CD14-positive monocyte (primary cell): ENCODE results near the gene MRPS18A. TPM values are rescaled to one million over a fixed set of nuclear protein-coding genes. Genes with fewer than 3 reads are reported as not detected.

Experiments used
- DNase-seq, 3 donors: peaks; one replicate each; pipeline ENCODE4 v3.0.0-alpha.2; 2011 to 2022
- H2AFZ ChIP-seq: 2 replicates; pipeline ENCODE4 v1.6.0; 2012; ENCODE audit warnings: mild to moderate bottlenecking, low read depth, low read length, inconsistent platforms; ENCODE audit not compliant: insufficient read depth, poor library complexity, severe bottlenecking
- H3K27ac ChIP-seq, 2 donors: 1 replicate in 1 of 2; 2 replicates in 1 of 2; pipeline ENCODE4 v1.5.1; 2012 to 2013; ENCODE audit warnings: low read length in 2 of 2, control low read depth in 1 of 2, inconsistent platforms in 1 of 2, low read depth in 1 of 2, mild to moderate bottlenecking in 1 of 2
- H3K27me3 ChIP-seq, 2 donors: one replicate each; pipeline versions ENCODE4 v1.6.0 to v1.6.1; 2011 to 2013; ENCODE audit warnings: low read length in 2 of 2; ENCODE audit not compliant: control insufficient read depth in 2 of 2, insufficient read depth in 2 of 2
- H3K36me3 ChIP-seq, 2 donors: replicated peaks in 1 of 2; 1 replicate in 1 of 2; 2 replicates in 1 of 2; pipeline versions ENCODE4 v1.5.1 to v1.6.1; 2012 to 2013; ENCODE audit warnings: low read length in 2 of 2, control low read depth in 1 of 2, inconsistent platforms in 1 of 2, mild to moderate bottlenecking in 1 of 2; ENCODE audit not compliant: insufficient read depth in 2 of 2, control insufficient read depth in 1 of 2
- H3K4me1 ChIP-seq, 2 donors: 1 replicate in 1 of 2; 2 replicates in 1 of 2; pipeline versions ENCODE4 v1.5.1 to v1.6.1; 2012 to 2013; ENCODE audit warnings: low read length in 2 of 2, control low read depth in 1 of 2, inconsistent platforms in 1 of 2, mild to moderate bottlenecking in 1 of 2, moderate library complexity in 1 of 2; ENCODE audit not compliant: insufficient read depth in 2 of 2, control insufficient read depth in 1 of 2
- H3K4me2 ChIP-seq: replicated peaks from 2 replicates; pipeline ENCODE3; 2012; ENCODE audit warnings: low read length, moderate library complexity, mild to moderate bottlenecking; ENCODE audit not compliant: poor library complexity, severe bottlenecking; ENCODE audit errors: extremely low read depth
- H3K4me3 ChIP-seq, 3 experiments: fragments of 200-600 bp in 1 of 3; sonication (generic) in 1 of 3; replicated peaks in 1 of 3; 1 replicate in 2 of 3; 2 replicates in 1 of 3; pipeline ENCODE4 v1.5.1; 2011 to 2013; ENCODE audit warnings: low read length in 3 of 3, mild to moderate bottlenecking in 3 of 3, control low read depth in 2 of 3, low read depth in 2 of 3, inconsistent platforms in 1 of 3, moderate library complexity in 1 of 3
- H3K79me2 ChIP-seq: 2 replicates; pipeline ENCODE4 v1.6.0; 2012; ENCODE audit warnings: mild to moderate bottlenecking, control low read depth, inconsistent platforms, low read length, moderate library complexity; ENCODE audit not compliant: insufficient read depth
- H3K9ac ChIP-seq: 2 replicates; pipeline ENCODE4 v1.6.0; 2017; ENCODE audit warnings: low read length, mild to moderate bottlenecking; ENCODE audit not compliant: insufficient read depth, poor library complexity, severe bottlenecking
- H3K9me3 ChIP-seq, 2 donors: replicated peaks in 1 of 2; 1 replicate in 1 of 2; 2 replicates in 1 of 2; pipeline versions ENCODE4 v1.5.1 to v1.6.1; 2012 to 2013; ENCODE audit warnings: low read length in 2 of 2, control low read depth in 1 of 2; ENCODE audit not compliant: control insufficient read depth in 1 of 2, insufficient read depth in 1 of 2
- H4K20me1 ChIP-seq: 2 replicates; pipeline ENCODE4 v1.6.0; 2012; ENCODE audit warnings: mild to moderate bottlenecking, low read length, control low read depth, moderate library complexity; ENCODE audit not compliant: insufficient read depth
- H3K27ac Mint-ChIP-seq, 7 donors: one replicate each; pipeline ENCODE4 v1.8.0; 2020; ENCODE audit warnings: mild to moderate bottlenecking in 7 of 7, mixed read lengths in 7 of 7, moderate library complexity in 6 of 7, inconsistent platforms in 2 of 7
- H3K27me3 Mint-ChIP-seq, 3 donors: one replicate each; pipeline ENCODE4 v1.8.0; 2021 to 2022; ENCODE audit warnings: low read depth in 3 of 3, mild to moderate bottlenecking in 3 of 3, mixed read lengths in 3 of 3, moderate library complexity in 3 of 3, inconsistent platforms in 1 of 3
- H3K36me3 Mint-ChIP-seq, 2 donors: one replicate each; pipeline ENCODE4 v1.8.0; 2020; ENCODE audit warnings: mixed read lengths in 2 of 2, inconsistent platforms in 1 of 2, mild to moderate bottlenecking in 1 of 2
- H3K4me1 Mint-ChIP-seq: one replicate; pipeline ENCODE4 v1.8.0; 2020; ENCODE audit warnings: mild to moderate bottlenecking, mixed read lengths
- H3K4me3 Mint-ChIP-seq, 2 donors: one replicate each; pipeline ENCODE4 v1.8.0; 2020; ENCODE audit warnings: mild to moderate bottlenecking in 2 of 2, mixed read lengths in 2 of 2, moderate library complexity in 1 of 2
- H3K9me3 Mint-ChIP-seq, 7 donors: one replicate each; pipeline ENCODE4 v1.8.0; 2020 to 2022; ENCODE audit warnings: mixed read lengths in 7 of 7, mild to moderate bottlenecking in 6 of 7, moderate library complexity in 6 of 7, inconsistent platforms in 2 of 7
- CTCF ChIP-seq: fragments of 200-600 bp; IDR thresholded peaks from one replicate; pipeline ENCODE4 v1.8.0; 2022; ENCODE audit warnings: antibody characterized with exemption, mild to moderate bottlenecking
- WGBS: methylation state at CpG from one replicate; pipeline ENCODE4 v1.1.5; 2013; ENCODE audit warnings: missing lambda C conversion rate; ENCODE audit not compliant: insufficient coverage; 5-methylcytosine and 5-hydroxymethylcytosine counted together
- intact Hi-C, 2 donors: fragments of 100-400 bp; cut with micrococcal nuclease; formaldehyde crosslinking; loops; one replicate each; pipeline versions ENCODE4 v1.15.0 to v1.15.1; 2023
- polyA plus RNA-seq, 3 donors: library from polyadenylated mRNA; depleted of rRNA in 1 of 3; unstranded in 2 of 3; stranded (reverse) in 1 of 3; fragments of 300-500 nt in 2 of 3; fragments of >200 nt in 1 of 3; fragmentation: Illumina TruSeq in 2 of 3; gene quantifications; 1 replicate in 2 of 3; 2 replicates in 1 of 3; pipeline ENCODE4 v1.2.3, GENCODE V29; 2012 to 2021

MRPS18A gene
- polyA plus RNA-seq, 3 donors = 17.3 to 45.3 (median 41.4) TPM

GRCh38 chr6:43630980-43631619, 56.5 kb downstream of the MRPS18A start:
- no peak for DNase-seq
- WGBS = no CpG with 5 or more reads among the region's 1 CpG
- Histone ChIP-seq H3K27me3 (no peaks in the 10 kb centered on the region), H3K27ac (peak overlapping the region; percentile 87 to 95), H3K9me3 (no peaks in the 10 kb centered on the region), H3K36me3 (peaks cover 1 to 2% of the 10 kb centered on the region in 2 donors), H3K79me2 (peaks cover 26% of the 10 kb centered on the region), H4K20me1 (peaks cover 8% of the 10 kb centered on the region), H3K4me1 (peaks cover 55 to 67% of the 10 kb centered on the region in 2 donors), H2AFZ (peak overlapping the region; percentile 61), H3K4me2 (peak overlapping the region; percentile 86), H3K4me3 (no peak overlapping the region), H3K9ac (no peak overlapping the region)
- peak overlapping the region; percentile 94 to 100 (median 99) for H3K27ac Mint-ChIP-seq
- peaks cover 53% of the 10 kb centered on the region for H3K4me1 Mint-ChIP-seq
- peaks cover 4 to 8% of the 10 kb centered on the region in 2 donors for H3K36me3 Mint-ChIP-seq
- H3K27me3 Mint-ChIP-seq = peaks cover 0 to 2% (median 0%) of the 10 kb centered on the region in 3 donors
- no peak for TF ChIP-seq CTCF
- intact Hi-C loops = no loop called here
- peaks cover 0 to 3% (median 0%) of the 10 kb centered on the region in 7 donors for H3K9me3 Mint-ChIP-seq
- H3K4me3 Mint-ChIP-seq = peak overlapping the region in 1 of 2 donors; percentile 62

- intact Hi-C loops = loop anchor here (5.0 kb wide), 2 partner anchors 52 to 618 kb away; partner anchors contain the start of genes HSP90AB1 (in 1 of the 2), POLH (in 1 of the 2) and XPO5 (in 1 of the 2)
Measured at GRCh38 chr6:43629505-43630300, 57.9 kb downstream of the MRPS18A start.

More at GRCh38 chr6:43629505-43630300, 57.9 kb downstream of the MRPS18A start:
- Histone ChIP-seq H2AFZ (peak overlapping the region; percentile 86), H3K27me3 (no peaks in the 10 kb centered on the region), H4K20me1 (peaks cover 22% of the 10 kb centered on the region), H3K4me2 (peak overlapping the region; percentile 86), H3K4me1 (peaks cover 51 to 60% of the 10 kb centered on the region in 2 donors), H3K79me2 (peaks cover 33% of the 10 kb centered on the region), H3K36me3 (peaks cover 15 to 16% of the 10 kb centered on the region in 2 donors), H3K4me3 (peak overlapping the region; percentile 49 to 95 (median 80)), H3K9ac (peak overlapping the region; percentile 71), H3K9me3 (no peaks in the 10 kb centered on the region), H3K27ac (peak overlapping the region; percentile 87 to 95)
- WGBS = under 1% methylated on average over 25 of the region's 41 CpGs
- DNase-seq = peak; percentile 95 to 97 (median 96)
- TF ChIP-seq CTCF = no peak
- peak overlapping the region; percentile 93 to 96 for H3K4me3 Mint-ChIP-seq
- no peaks in the 10 kb centered on the region for H3K9me3 Mint-ChIP-seq
- H3K36me3 Mint-ChIP-seq = peaks cover 18 to 22% of the 10 kb centered on the region in 2 donors
- H3K27me3 Mint-ChIP-seq = peaks cover 0 to 2% (median 0%) of the 10 kb centered on the region in 3 donors
- H3K4me1 Mint-ChIP-seq = peaks cover 46% of the 10 kb centered on the region
- peak overlapping the region; percentile 94 to 100 (median 99) for H3K27ac Mint-ChIP-seq
